HG03575 (cell line): ENCODE results near the gene SYT6.

ENCODE experiments used
- ATAC-seq: cut with Tn5 transposase; IDR thresholded peaks from one replicate; pipeline ENCODE4 v1.9.1; 2021; ENCODE audit not compliant: unreplicated experiment, insufficient number of reproducible peaks, low FRiP score; ENCODE audit errors: extremely low read depth

SYT6 gene

DNA sequence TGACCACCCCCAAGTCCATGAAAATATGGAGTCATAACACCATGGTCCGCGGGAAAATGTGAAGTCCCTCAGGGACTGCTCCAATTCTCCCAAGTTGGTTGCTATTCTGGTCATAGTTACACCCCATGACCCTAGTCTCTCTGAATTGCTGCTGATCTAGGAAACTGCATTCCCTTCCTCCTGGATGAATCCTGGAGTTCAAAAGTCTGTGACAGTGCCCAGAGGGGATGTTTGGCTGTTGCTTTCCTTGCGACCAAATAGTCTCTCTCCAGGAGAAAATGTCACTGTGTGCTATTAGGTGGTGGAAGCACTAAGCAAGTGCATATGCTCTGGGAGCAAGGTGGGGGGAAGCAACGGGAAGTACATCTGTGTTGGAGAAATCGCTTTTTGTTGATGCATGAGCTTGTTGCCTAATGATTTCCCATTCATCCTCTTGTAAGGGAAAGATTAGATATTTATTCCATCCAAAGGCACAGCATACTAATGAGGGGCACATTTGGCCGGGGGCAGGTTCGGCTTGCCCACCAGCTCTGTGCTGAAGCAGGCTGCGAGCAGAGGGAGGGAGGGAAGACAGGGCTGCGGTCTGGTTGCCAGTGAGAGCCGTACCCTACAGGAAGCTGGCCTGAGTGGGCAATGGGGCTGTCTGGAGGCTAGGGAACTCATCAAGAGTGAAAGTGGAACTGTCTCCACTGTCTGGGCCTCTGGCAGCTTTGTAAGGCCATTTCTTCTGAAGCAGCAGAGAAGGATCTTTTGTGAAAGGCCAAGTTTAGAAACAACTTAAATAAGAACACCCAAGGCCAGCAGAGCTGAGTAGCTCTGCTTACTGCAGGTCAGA is 27.2 kb downstream of the SYT6 start:
- ATAC-seq = no peak

DNA sequence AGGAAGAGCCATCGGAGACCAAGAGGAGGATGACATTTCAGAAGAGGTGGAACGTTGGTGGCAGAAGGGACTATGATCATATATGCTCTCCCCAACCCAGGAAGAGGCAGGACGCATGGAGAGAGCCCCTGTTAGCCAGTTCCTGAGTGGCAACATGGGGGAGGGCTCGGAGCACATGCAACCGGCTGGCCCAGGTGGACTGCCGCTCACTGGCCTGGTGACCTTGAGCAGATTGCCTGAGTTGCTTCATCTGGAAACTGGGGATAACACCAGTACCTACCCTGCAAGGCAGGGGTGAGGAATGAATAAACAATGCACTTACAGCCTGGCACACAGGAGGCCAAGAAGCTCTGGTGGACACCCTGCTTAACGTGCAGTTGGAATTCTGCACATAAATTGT is 29.0 kb downstream of the SYT6 start:
- no peak for ATAC-seq

DNA sequence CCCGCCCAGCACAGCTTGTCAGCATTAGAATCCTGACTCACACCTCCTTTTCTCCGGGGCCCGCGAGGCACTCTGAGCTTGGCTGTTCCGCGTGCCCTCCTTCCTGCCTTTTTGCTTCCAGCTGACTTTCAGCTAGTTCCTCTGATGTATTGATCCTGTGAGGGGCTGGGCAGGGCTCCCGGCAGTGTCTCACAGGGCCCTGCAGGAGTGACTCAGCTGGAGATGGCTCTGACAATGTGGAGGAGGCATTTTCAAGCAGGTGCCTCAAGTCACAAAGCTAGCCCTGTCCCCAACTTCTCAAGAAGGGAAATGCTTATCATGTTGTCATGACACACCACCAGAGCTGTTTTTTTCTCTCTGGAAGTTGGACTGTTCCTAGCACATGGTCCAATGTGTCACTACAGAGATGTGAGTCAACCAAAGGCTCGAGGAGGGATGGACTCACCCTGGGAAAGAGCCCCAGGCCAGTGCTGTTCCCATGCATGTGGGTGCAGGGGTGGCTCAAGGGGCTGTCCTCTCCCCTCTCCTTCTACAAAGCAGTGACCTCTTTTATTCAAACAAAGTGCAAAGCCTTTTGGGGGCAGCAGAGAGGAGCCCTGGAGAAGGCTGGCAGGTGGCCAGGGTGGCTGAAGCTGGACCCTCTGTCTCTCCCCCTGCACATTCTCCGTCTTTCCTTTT is 30.6 kb downstream of the SYT6 start:
- ATAC-seq = no peak

DNA sequence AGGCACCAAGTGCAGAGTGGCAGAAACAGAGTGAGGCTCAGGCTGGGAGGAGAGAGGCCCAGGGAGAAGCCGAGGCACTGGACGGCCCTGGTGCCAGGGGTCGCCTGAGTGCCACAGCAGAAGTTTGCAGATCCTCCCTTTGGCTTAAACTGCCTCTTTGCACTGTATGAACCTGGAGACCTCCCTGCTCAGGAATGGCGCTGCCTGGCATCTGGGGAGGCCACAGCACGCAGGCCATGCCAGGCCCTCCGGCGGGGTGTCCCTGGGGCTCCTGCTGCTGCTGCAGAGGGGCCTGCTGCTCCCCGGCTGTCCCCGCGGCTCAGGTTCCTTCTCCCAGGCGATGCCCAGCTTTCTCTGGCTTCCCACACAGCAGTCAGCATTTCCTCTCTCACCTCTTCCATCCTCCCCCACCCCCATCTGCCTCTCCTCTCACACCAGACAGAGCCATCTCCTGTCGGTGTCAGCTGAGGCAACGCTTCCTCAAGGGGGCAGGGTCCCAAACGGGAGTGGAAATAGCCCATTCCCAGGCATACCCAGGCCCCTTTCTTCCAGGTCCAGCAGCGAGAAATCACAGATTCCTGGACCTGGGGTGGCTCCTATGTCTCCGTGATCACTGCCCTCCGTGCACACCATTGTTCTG is 35.2 kb downstream of the SYT6 start:
- no peak for ATAC-seq

DNA sequence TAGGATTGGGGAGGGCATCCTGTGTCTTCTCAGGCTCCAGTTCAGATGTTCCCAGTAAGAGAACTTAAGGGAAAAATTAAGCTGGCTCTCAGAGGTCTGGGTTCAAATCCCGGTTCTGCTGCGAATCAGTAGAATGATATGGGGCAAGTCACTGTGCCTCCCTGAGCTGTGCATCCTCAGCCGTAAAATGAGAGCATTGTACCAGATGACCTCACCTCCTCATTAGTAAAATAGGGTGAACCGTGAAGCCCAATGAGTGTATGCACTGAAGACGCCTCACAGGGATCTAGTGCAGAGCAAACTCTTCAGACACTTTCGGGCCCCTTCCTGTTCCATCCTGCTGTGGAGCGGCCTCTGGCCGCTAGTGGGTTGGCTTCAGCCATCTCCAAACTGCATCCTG is 36.0 kb downstream of the SYT6 start:
- no peak for ATAC-seq

DNA sequence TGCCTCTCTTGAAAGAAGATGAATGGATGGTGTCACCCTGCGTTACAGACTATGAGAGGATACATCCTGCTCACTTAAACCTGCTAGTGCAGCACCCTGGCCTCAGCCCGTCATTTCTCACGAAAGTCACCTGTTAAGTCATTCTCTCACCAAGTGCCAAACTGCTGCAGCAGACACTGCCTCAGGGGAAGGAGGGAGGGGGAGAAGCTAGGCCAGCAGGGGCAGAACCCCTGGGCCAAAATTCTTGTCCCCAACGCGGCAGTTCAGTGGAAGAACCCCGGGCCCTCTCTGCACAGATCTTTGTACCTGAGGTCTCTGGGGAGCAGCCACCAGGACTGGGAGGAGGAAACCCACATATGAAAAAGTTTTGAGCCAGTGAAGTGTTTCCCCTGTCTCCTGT is 37.6 kb downstream of the SYT6 start:
- ATAC-seq = no peak

DNA sequence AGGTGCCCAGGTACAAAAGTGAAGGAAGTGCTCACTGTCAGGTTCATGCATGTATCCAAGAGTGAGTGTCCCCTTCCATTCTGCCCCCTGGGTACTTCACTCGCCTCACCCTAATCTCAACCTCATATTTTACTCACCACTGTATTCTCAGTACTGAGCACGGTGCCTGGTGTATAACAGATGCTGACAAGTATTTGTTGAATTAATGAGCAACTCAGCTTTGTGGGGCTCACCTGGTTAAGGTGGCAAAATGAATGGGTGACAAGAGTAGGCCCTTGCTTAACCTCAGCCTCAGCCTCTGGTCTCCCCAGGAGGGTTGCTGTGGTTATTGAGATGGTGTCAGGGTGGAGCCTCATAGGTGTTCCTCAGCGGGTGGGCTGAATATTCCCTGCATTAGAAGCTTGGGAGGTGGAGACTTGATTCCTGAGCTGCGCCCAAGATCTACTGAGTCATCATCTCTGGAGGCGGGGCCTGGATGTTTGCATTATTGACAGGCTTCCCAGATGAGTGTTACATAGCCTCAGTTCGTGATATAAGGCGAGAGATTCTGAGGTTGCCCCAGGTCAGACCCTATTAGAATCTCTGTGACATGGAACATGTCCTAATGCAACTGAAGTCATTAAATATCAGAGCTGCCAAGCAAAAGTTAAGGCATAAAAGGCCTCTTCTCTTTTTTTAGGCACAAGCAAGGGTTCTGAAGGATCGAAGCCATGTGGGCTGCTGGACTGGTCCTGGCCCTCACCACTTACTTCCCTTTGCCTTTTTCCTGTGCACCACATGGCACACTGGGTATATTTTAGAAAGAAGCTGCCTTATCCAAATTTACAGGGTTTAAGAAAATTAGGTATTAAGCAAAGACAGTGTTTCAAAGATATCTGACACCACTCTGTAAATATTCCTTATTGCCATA is 39.2 kb downstream of the SYT6 start:
- ATAC-seq = no peak

DNA sequence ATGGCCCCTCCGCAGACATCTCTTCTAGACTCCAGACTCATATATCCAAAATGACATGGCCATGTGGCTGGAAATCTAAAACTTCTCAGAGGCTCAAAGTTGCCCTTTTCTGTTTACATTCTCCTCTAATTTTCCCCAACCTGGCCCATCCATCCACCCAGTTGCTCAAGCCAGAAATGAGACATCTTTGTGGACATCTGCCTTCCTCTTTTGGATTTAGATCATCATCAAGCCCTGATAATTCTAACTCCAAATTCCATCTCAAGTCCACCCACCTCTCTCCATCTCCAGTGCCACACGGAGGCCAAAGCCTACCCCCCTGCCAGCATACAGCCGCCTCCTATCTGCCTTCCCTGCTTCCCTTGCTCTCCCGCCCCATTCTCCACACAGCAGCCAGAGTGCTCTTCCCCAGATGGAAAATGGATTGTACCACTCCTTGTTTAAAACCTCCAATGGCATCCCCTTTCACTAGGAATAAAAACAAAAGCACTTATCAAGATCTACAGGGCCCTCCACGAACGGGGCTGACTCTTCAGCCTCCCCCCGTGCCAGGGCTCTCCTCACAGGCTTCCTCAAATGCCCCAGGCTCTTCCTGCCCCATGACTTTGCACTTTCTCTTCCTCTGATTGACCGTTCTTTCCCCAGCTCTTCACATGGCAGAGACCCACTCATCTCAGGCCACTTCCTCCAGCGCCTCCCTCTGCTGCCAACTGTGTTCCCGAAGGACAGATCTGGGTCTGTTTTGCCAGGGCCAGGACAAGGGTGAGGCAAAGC is 40.1 kb downstream of the SYT6 start:
- no peak for ATAC-seq

DNA sequence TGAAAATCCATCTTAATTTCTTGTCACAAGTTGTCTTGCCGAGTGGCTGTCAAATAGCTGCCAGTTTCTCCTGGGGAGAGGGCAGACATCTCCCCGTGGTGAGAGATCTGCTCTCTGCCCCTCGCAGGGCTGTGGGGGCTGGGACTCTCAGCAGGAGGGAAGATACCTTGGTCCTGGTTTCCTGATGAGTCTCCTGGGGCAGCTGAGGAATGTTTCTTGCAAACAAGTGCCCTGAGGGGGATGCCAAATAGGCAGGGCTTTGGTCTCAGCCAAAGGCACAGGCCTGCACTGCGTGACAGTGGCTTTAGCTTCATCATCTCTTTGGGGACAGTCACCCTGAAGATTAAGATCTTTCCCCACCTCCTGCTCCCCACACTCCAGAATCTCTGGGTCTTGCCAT is 40.9 kb downstream of the SYT6 start:
- ATAC-seq = no peak

DNA sequence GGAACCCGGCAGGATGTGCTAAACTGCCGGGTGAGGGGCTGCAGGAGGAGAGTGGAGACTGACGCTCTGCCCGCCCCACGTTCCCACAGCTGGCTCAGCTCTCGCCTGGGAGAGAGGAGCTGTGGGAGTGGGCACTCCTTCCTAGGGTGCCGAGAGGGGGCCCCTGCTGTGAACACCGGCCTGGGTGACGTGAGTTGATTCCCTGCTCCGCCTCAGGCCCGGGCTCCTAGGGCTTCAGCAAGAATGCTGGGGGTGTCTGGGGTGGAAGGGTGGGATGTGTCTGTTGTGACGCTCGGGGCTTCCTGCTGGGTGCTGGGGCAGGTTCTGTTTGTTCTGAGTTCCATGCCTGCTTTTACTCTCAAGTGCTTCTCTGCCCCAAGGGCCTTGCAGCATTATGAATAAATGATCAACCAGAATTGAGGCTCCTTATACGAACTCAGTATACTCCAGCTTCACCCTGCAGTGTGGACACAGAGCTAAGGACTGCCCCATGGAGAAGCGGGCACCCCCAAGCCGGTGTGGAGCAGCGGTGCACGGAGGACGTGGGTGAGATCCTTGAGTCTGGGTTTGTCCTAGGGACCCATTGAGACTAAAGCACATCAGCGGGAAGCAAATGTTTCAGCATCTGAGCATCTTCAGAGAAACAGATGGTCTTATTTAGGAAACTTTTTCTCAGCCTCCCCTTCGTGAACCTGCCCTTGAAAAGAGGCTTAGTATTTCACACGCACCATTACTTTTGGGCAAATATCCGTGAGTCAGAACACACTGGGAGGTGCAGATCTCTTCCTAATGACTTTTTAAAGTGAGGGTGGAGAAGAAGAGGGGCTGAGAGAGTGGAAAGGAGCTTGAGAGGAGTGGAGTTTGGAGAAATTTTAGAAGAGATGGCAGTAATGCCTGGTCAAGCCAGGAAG is 41.7 kb downstream of the SYT6 start:
- no peak for ATAC-seq

DNA sequence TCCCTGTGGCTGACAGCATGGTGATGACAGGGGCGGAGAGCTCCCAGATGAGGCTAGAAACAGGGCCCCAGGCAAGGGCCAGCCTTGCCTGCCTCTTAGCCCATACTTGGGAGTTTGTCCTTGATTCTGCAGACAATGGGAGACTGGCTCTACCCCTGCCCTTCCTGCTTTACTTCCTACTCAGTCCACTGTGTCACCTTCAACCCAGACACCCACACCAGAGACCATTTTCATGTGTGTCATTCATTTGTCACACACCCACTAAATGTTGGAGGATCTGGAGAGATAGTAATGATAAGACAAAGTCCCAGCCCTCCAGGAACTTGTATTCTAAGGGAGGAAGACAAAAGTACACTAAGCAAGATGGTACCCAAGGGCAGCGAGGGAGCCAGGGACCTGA is 43.7 kb downstream of the SYT6 start:
- no peak for ATAC-seq

DNA sequence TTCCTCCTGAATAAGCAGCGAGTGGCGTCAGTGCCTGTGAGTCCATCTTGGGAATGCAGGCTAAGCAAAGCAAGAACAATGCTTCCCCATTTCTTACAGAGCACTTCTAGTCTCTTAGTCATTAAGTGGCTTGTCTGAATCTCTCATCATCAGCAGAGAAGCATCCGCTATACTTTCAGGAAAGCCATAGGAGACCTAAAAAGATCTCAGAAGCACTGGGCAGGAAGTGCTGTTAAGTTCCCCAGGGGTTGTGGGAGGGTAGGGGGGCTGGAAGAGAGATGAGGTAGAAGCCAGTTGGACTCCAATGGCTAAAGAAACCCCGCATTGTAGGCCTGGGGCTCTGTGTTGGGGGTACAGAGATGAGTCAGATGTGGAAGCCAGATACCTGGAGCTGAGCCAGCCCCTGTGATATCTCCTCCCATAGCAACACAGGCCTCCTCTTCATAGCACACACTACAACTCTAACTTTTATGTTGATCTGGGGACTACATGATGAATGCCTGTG is 44.9 kb downstream of the SYT6 start:
- ATAC-seq = peak; percentile 55

DNA sequence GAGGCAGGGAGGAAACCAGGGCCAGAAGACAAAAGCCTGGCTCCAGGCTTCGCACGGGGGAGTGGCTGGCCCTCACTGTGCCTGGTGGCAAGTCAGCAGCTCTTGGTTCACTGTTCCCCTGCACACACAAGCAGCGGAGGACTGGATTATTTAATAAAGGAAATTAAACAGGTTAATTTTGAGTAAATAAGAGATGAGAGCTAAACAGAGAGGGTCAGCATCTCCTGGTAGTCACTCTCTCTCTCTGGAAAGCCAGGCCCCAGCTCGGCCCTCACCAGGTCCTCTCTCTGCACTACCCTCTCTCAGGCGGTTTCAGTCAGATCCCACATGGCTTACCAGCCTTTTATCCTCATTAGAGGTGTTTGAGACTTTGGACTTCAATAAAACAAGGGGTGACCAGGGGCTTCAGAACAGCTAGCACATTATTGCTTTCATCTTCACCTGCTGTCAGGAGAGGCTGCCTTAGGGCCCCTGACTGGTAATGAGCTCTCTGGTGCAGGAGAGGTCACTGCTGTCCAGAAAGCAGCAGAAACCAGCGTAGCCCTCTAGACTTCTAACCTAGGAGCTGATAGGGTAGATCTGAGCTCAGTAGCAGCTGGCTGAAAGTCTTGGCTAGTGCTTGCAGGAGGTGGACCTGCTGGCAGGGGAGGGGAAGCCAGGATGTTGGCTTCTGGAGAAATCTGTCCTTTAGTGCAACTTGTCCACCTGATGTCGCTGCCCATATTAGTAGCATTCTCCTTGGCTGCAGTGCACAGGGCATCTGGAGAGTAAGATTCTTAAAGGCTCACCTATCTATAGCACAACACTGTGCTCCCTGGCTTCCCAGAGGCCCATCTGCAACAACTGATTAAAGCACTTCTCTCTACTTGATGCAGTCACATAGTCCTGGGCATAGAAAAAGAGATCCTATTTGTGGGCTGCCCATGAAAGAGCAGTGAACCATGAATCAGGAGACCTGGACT is 45.9 kb downstream of the SYT6 start:
- ATAC-seq = no peak

DNA sequence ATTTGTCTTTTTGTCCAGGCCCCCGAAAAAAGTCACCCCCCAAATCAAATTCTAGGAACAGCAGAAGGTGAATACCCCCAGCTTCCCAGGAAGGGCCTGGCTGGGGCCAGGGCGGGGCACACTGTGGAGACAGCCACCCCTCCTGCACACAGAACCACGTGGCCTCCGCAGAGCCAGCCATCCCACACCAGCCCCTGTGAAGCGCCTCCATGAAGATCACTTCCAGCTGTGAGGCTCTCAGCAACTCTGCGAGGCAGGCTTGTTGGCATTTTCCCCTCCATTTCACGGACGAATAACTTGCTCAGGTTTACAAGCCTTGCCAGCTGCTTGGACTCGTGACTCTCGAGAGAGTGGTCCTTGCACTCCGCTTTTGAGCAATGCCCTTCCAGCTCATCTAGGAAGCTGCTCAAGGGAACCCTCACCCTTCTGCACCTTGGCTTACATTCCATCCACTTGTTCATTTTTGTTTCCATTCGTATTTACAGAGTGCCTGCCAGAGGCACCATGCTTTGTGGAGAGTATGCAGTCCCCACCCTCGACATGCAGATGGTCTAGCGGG is 48.2 kb downstream of the SYT6 start:
- no peak for ATAC-seq

DNA sequence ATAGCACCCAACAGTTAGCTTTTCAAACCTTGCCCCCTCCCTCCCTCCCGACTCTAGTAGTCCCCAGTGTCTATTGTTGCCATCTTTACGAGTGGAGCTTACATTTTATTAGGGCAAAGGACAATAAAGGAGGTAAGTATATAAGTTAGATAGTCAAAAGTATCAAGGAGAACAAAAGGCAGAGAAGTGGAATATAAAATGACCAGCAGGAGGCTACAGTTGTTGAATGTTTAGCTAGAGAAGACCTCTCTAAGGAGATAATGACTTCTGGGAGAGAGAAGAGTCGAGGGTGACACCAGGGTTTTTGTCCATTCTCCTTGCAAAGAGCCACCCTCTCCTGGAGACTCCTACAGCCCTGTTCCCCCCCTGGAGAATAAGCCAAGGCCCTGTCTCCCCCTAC is 48.7 kb downstream of the SYT6 start:
- no peak for ATAC-seq

DNA sequence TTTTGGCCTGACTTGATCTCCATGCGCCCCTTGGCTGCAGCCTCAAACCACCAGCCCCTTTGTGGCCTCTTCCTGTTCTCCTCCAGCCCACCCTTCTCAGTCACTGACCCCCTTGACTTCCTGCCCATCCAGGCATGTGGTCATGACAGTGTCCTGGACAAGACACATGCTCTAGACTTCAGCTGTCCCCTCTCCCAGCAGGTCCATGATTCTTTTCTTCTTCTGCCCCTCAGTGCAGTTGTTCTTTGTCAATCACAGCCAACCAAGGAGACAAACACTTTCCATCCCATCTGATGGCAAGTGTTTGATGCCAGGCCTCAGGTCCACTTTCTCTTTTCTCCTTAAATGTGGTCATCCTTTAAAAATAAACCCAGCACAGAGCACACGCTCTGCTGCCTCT is 49.7 kb downstream of the SYT6 start:
- ATAC-seq = no peak
